Raji (cell line): ENCODE measurements around the gene CLPSL1.

Experiments
- POLR2A ChIP-seq: IDR thresholded peaks from 2 replicates; pipeline ENCODE4 v1.6.1; 2011; ENCODE audit warnings: low read depth, low read length, control low read depth; ENCODE audit not compliant: insufficient read depth

The CLPSL1 gene

DNA sequence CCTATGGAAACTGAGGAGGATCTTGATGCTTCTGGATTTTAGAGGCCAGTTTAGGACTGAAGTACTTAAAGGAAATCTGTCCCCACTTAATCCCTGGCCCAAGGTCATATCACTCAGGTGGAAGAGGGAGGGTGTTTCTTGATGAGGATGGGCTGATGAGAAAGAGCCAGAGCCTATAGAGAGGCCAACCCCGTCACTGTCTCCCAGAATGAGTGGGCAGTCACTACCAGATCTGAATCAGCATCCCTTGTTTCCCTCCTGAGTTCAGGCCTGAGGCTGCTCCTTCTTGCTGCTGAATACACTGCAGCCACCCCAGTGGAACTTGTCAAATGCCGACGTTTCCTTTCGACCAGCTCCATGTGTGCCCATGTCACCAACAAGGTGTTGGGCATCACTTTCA, 29.2 kb upstream of the CLPSL1 start:
- no peak for TF ChIP-seq POLR2A

DNA sequence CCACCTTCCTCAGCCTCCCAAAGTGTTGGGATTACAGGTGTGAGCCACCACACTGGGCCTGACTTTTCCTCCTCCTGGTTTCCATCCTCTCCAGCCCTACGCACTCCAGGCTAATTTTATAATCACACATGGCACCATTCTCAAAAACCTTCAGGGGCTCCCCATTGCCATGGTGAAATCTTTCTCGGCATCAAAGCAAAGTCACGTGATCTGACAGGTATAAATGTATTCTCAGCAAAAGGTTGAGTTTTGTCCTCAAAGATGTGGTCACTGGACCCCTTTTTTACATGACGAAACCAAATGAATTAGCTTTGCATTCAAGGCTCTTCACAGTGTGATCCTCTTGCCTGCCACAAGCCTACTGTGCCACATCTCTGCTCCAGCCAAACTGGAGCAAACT, 28.5 kb upstream of the CLPSL1 start:
- no peak for TF ChIP-seq POLR2A

DNA sequence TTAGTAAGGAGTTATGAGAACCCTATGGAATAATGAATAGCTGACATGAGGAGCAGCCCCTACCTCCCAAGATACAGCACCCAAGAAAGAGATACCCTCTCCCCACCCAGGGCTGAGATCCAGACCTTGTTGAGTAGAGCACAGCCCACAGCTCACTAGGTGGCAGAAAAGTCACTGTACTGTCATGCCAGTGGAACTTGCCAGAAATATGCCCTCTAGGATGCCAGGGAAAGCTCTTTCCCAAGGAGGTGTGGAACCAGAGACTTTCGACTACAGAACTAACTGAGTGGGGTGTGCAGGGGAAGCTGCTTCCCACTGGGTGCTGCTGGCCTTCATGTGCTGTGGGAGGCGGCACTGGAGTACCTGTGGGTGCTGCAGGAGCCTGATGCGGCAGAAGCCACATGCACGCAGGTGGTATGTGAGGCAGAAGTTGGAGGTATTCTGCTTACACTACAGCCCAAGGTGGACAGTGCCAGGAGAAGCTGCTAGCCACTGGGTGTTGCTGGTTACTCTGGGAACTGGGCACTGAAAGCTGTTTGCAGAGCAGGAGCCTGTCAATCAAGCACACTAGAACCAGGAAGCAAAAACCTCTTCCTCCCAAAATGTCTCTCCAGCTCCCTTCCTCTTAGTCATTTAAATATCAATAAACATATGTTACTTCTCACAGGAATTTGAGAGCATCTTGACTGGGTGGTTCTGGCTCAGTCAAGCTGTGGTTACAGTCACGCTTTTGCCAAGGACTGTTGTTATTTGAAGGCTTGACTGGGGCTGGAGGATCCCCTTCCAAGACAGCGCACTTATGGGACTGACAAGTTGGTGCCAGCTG, 26.2 kb upstream of the CLPSL1 start:
- TF ChIP-seq POLR2A = no peak

DNA sequence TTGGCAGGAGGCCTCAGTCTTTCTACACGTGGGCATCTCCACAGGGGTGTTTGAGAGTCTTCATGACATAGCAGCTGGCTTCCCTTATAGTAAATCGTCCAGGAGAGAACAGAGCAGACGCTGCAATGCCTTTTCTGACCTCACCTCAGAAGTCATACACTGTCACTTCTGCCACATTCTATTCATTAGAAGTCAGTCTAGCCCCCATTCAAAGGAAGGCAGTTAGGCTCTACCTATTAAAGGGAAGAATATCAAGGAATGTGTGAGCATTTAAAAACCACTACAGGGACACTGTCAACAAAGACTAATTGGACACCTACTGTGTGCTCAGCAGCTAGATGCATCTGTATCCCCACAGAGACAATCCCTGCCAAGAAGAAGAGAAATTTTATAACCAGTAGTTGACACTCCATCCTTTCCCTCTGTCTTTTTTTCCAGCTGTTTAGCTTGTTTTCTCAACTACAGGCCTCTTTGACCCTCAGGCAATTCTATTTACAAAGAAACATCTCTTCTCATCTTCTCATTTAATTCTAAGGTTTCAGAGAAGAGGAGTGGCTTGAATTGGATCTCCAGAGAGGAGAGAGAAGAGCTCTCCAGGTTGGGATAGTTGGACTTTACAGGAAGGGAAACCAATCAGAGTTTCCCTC, 25.4 kb upstream of the CLPSL1 start:
- no peak for TF ChIP-seq POLR2A

DNA sequence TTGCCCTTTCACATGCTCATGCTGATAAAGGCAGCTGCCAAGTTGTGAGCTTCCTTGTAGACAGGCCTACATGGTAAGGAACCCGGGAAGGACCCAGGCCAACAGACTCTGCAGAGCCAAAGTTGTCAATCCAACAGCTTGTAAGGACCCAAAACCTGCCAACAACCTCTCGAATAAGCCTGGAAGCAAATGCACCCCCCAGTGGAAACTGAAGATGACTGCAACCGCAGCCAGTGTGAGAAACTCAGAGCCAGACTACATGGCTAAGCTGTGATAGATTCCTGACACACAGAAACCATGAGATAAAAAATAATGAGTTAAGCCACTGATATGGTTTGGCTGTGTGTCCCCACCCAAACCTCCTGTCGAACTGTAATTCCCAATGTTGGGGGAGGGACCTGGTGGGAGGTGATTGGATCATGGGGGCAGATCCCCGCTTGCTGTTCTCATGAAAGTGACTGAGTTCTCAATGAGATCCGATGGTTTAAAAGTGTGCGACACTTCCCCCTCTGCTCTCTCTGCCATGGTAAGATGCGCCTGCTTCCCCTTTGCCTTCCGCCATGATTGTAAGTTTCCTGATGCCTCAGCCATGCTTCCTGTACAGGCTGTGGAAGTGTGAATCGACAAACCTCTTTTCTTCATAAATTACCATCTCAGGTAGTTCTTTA, 23.2 kb upstream of the CLPSL1 start:
- TF ChIP-seq POLR2A = no peak

DNA sequence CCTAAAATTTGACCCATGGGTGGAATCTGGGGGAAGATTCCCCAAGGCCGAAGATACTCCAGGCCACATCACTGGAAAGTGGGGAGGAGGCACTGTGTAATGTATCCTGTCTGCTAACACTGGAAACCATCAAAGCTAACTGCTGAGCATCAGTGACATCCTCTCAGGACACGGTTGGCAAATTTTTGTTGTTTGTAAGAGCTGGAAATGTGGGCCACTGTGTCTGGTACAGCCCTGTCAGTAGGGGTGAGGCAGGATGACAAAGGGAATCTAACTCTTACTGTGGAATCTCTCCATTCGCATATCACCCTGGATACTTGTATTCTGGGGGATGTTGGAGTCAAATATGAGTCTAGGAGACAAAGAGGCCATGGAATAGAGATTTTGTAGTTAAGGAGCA, 21.4 kb upstream of the CLPSL1 start:
- TF ChIP-seq POLR2A = no peak

DNA sequence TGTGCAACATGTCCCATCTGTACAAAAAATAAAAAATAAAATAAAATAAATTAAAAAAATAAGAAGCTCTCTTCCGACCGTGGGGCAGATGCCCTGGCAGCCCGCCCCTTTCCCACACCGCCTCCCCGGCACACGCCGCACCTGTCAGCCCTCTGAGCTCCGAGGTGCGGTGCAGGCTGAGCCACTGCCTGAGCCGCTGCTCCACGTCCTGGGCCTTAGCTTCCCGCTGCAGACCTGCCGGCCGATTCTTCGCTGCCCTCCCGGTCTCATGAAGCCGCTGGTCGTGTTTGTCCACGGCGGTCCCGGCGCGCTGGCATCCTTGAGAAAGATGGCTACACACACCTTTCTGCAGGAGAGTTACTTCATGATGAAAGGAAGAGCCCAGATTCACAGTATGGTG, 15.1 kb upstream of the CLPSL1 start:
- TF ChIP-seq POLR2A = no peak

DNA sequence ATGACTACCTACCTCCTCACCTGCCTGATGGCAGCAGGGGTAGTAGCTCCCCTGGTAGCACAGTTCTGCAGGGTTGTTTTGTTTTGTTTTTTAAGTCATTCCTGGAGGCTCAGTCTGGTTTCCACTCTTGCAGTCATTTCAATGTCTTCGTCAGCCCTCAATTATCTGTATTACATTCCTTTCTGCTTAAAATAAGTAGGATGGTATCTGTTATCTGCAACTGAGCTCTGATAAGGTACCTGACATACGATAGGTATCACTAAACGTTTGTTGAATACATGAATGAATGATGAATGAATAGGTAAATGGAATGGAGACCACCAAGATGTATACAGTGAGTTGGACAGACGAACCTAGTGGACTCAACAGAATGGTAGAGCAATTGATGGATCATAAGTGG, 11.6 kb upstream of the CLPSL1 start:
- TF ChIP-seq POLR2A = no peak

DNA sequence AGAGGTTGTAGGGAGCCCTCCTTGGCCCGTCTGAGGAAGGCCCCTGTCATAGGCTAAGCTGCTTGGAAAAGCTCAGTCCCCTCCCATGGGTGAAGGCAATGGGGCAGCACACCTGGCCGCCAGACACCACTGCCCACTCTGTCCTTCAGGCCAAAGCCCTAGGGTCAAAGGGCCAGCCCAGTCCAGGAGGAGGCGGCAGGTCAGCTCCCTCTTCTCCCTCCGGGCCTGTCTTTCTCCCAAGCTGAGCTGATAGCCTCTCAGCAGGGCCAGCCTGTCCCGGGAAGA, 9.5 kb upstream of the CLPSL1 start:
- TF ChIP-seq POLR2A = no peak

DNA sequence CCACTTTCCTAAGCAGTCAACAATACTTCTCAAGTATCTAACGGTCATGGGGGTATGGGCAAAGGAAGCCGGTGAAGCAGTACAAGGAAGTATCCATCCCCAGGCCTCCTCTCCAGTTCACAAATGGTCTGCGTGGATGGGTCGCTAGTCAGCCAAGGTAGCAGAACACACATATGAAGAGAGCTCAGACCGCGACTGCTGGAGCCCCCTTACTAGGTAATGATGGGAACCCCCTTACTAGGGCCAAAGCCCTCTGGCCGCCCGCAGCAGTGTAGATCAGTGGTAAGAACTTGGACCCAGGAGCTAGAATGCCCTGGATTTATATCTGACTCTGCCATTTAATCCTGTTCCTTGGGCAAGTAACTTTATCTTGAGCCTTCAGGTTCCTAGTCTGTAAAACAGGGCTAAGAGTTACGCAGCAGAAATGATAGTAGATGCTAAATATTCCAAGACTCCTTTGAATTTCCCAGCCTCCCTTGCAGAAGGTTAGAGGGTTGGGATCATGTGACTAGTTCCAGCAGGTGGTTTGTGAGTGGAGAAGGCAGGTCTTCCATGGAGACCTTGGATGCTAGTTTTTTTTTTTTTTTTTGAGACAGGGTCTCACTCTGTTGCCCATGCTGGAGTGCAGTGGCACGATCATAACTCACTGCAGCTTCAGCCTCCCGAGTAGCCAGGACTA, 6.6 kb upstream of the CLPSL1 start:
- no peak for TF ChIP-seq POLR2A

DNA sequence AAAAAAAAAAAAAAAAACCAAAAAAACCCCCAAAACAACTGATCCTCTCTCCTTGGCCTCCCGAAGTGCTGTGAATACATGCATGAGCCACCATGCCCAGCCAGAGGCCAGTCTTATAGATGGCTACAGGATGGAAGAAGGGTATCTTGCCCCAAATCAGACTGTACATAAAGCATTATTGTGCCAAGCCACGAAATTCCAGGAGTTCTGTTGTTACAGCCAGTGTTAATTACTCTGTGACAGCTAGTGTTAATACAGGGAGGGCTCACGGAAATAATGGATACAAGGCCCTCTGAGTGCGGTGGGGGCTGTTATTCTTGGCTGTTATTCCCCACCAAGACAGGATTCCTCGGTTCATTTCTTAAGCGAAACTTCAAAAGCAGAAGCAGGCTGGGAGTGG, 5.8 kb upstream of the CLPSL1 start:
- TF ChIP-seq POLR2A = no peak

DNA sequence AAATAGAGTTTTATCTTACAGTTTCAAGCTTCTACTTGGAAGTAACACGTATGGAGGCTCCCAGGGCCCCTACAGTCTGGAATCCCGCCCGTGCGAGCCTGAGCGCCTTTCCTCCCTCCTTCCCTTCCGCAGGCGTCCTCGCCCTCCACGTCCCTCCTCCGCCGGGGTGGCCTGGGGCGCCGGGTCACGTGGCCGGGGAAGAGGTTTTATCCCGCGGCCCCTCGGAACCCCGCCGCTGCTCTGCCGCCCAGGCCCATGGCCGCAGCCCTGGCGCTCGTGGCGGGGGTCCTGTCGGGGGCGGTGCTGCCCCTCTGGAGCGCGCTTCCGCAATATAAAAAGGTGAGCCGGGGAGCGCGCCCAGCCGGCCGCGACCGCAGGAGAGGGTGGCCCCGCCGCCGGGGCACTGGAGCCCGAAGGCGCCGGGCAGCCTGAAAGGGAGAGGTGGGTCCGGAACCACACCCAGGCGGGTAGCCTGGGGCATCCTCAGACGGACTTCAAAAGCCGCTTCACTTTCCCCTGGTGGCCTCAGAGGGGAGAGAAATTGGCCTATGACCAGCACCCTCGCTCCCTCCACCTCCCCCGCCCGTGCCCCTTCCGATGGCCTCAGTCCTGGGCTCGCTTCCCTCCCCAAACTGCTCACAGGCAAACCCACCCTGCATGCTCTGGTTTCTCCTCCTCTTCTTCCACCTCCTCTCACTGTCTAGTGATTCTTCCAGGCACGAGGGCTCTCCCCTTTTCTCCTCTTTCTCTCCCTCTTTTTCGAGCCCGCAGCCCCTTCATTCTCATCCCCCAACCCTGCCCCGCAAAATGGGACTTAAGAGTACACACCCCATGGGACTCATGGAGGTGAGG, 4.2 kb upstream of the CLPSL1 start, which contains the start of gene CLPSL2:
Gene CLPSL2 (plus strand): TSS at position 235 of the 852 bp plus-strand sequence. CDS start 21 bp downstream, at position 256.
- no peak for TF ChIP-seq POLR2A

DNA sequence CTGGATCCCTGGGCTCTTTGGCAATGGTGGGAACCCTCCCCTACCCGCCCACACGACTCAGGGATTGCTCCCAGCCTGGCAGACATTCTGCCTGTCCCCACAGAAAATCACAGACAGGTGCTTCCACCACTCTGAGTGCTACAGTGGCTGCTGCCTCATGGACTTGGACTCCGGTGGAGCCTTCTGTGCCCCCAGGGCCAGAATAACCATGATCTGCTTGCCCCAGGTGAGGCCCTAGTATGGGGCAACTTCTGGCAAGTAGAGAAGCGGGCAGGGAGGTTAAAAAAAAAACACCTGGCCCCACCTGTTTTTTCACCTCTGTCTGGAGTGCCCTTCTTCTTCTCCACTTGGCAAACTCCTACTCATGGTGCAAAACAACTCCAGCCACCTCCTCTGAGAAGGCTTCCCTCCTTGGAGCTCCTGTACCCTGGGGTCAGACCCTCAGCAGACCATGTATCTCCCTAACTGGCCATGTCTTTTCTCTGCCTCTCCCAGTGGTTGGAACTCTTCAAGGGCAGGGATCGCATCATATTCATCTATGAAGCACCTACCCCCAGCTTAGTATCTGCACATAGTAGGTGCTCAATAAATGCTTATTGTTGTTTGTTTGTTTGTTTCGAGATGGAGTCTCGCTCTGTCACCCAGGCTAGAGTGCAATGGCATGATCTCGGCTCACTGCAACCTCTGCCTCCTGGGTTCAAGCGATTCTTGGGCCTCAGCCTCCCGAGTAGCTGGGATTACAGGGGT, 3.3 kb upstream of the CLPSL1 start:
- no peak for TF ChIP-seq POLR2A

DNA sequence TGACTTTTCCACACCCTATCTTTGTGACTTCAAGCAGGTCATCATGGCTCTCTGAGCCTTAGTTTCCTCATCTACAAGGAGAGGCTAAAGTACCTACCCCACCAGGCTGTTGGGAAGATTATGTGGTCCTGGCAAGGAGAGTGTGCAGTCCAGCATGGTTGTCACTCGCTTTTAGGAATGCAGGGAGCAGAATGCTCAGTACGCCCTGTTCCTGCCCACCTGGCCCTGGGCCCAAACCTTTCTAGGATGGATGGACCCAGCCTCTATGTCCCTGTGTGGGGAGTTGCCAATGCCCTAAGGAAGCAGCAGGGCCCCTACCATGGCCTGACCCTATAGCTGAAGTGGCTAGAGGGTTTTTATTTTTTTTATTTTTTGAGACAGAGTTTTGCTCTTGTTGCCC, 2.4 kb upstream of the CLPSL1 start:
- no peak for TF ChIP-seq POLR2A
